CD4-positive, alpha-beta T cell treated with Interferon gamma for 1 hour (primary cell): ENCODE results near the gene IL1A.

Experiments
- DNase-seq: peaks from one replicate; pipeline ENCODE4 v3.0.0-alpha.2; 2020

The IL1A gene

GRCh38 chr2:112724591-112725525 lies 59.4 kb downstream of the IL1A start:
- DNase-seq: no peak

GRCh38 chr2:112723995-112724394 lies 60.3 kb downstream of the IL1A start:
- DNase-seq: no peak
